Measurements from ENCODE around the gene DAP.
"Not testable (repeated sequence)": the region's sequence is repeated elsewhere in the genome, so short reads cannot be mapped to it uniquely, and the experiment has no call there.

The DAP gene

DNA sequence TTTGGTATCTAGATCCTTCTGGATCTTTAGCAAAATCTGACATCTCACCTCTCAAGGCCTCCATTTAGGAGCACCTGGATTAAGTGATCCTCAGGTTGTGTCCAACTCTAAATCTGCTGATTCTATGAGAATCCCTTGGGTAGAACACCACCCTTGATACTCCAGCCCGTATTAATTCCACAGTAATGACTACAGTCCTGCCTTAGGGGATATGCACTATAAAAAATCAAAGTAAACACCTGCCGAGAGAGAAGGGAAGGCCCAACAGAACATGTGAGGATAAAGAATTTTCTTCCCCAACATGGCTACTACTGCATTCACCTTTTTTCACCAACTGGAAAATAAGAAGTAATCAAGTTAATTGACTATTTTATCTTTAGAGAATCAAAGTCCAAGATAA, 27.6 kb downstream of the DAP start:
- DNase-seq: no peak

DNA sequence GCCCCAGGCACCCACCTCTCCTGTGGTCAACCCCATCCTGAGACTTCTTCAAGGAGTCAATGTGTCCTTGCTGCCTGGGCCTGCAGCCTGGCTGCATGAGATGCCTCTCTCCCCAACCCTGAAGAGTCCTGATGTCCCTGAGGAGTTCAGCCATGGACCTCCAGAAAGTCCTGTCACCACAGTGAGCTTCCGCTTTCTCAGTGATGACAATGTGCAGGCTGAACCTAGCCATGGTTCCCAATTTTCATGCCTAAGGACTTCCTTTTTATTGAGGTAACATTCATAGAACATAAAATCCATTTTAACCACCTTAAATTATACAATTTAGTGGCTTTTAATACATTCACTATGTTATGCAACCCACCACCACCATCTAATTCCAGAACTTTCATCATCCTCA, 29.1 kb downstream of the DAP start:
- no peak for DNase-seq

DNA sequence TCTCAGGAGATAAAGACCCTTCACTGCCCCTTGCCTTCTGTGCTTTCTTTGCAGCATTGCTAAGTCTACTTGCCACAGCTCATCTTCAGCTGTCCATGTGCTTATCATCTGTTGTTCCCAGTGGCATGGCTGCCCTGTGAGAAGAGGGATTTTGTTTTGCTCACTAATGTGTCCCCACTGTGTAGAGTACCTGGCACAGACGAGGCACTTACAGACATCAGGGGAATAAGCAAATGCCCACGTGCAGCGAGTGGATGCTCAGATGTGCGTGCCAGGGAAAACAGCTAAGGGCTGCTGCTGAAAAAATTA, 31.0 kb downstream of the DAP start:
- DNase-seq: no peak

DNA sequence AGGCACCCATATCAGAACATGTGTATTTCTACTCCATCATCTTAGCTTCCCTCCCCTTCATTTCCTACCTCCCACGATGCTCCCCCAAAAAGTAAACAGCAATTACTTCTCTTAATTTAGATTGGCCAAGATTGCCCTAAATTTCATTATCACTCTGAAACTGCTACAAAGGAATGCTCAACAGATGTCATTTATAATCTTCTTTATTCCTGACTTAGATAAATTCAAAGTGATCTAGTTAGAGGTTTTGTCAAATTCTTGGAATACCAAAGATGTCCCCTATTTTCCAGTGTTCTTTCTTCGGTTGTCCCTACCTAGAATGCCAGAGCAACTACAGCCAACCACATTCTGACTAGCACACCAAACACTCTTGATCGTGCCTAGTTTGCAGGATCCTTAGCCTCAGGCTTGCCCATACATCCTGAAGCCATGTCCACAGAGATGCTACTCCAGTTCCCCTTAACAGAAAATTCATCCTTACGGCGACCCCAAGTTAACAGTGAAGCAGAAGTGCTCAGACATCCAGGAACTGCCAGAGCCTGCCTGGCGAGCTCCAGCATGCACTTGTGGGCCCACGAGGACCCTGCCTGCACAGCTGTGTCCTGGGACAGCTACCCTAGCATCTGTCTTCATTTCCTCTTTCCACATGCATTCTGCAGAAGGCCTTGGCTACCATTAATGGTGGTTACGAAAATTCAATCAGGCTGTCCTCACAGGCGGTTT, 31.6 kb downstream of the DAP start:
- no peak for DNase-seq

DNA sequence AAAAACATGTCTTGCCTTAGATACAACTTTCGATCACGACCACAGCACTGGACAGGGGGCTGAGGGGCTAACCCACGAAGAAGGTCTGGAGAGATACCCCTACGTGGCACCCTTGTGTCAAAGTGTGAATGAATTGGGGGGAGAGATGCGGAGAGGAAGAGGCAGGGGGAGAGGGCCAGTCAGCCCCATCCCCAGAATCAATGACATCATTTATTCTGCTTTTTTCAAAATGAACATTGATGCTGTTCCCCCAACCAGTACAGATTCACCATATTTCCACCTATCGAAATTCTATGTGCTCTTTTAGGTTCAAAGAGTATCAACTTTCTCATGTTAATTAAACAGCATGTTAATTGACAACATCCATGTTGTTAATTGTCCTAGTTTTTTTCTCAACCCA, 32.4 kb downstream of the DAP start:
- DNase-seq: no peak

DNA sequence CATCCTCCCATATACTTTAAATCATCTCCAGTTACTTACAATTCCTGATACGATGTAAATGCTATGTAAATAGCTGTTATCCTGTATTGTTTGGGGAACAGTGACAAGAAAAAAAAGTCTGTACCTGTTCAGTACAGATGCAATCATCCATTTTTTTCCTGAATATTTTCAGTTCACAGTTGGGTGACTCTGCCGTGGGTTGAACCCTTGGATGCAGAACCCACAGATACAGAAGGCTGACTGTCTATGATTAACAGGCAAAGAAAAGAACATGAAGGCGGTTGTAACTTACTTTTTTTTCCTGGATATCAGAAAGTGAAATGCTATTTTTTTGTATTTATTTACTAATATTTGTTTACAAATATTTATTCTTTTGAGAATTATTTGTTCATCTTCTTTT, 33.2 kb downstream of the DAP start:
- DNase-seq: no peak

DNA sequence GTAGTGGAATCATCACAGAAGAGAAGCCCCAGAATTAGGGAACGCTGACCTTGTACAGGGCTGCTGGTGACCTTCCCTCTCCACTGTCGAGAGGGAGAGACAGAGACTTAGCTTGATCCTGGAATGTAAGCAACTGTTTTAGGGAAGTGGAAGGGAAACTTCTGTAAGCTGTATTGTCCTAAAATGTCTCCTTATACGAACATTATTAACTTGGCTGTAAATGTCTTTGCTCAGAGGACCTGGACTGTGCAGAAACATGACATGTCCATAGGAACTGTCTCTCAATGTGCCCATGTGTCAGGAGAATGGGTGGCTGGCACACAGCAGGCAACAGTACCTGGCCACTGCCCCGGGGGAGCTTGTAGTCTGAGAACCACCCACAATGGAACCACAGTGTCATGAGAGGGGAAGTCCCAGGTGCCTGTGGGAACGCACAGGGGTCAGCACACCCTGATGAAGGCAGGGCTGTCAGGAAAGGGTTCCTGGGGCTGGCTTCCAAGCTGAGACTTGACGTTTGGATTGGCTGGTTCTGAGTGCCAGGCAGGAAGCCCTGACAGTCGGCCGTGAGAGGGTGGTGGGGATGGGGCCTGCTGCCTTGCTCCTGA, 34.0 kb downstream of the DAP start:
- DNase-seq: no peak

DNA sequence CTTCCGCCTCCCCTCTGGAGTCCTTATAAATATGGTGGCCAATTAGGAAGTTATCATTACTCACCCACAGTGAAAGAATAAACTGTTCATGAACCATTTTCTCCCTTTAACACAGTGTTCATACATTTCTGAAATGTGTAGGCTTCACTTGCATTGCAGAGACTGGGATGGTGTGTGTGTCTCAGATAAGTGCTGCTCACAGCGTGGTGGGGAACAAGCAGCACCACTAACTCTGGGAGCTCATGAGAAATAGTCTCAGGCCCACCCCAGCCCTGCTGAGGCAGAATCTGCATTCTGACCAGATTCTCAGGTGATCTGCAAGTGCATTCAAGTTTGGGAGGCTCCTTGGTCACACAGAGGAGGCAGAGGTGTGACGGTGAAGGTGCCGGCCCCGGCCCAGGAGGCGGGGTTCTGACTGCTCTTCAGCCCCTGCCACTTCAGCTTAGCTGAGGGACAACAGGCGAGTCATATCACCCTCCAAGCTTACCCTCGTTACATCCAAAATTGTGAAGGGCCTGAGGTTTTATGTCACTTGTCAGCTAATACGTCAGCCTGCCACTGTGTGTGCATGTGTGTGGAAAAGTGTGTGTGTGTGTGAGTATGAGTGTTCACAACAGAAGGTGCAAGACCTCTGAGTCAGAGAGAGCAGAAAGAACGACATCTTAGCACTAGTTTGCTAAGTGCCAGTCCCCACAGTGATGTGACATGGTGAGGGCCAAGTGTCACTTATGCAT, 34.7 kb downstream of the DAP start:
- DNase-seq: no peak

DNA sequence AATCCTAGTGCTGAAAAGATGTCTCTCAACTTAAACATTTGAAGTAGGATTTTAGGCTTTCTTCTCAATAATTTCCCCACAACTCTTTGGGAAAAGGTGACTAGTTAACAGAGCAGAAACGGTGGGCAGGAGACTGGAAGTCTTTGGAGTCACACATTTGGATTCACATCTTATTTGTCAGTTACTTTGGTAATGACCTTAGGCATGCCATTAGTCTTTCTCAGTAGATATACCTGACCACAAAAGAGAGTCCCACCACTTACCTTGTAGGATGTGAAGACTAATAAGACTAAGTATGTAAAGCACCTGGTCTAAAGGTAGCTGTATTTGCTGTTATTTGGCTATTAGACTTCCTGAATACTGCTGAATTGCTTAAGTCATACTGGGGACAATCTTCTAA, 35.4 kb downstream of the DAP start:
- no peak for DNase-seq

DNA sequence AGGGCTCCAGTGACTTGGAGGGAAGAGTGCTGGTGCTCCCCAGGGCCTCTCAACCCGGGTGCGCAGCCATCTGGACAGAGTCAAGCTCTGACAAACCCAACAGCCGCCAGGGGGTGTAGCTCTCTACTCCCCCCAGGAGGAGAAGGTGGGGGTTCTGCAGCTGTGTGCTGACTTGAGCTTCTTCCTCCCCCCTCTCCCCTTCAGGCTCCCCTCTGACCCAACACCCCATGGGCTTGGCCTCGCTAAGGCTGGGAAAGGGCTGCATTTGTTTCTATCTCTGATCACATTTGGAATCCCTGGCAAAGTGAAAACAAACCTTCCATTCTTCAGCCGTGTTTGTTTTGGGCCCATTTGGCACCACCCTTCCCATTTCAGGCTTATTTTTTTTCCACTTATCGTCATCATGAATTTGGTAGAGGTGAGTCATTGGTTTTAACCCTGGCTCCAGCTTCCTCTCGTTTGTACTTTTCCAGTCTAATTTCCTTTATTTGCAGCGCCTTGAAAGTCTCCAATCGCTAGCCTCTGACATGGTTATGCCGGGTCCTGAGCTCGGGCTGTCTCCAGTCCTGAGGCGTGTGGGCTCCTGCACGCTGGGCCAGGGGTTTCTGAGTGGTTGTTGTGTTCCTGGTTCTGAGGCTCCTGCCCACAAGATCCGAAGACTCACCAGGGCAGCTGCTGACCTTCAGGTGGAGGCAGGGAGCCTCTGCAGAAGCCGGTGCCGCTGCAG, 36.1 kb downstream of the DAP start:
- DNase-seq: no peak

DNA sequence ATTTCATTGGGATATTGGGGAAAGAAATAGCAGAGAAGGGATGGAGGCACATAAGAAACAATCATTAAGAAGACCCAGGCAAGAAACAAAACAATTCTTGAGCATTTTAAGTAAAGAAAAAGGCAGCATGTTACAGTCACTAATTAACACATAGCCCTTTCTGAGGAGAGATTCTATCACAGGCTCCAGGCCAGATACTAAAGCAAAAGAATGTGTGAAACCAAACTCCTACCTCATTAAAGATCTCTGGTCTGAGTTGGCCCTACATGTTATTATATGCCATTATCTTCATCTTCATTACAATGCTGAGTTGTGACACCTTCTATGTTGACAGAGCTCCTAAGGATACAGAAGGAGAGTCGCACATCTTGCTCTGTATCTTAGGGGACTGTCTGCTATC, 37.5 kb downstream of the DAP start:
- DNase-seq: no peak

DNA sequence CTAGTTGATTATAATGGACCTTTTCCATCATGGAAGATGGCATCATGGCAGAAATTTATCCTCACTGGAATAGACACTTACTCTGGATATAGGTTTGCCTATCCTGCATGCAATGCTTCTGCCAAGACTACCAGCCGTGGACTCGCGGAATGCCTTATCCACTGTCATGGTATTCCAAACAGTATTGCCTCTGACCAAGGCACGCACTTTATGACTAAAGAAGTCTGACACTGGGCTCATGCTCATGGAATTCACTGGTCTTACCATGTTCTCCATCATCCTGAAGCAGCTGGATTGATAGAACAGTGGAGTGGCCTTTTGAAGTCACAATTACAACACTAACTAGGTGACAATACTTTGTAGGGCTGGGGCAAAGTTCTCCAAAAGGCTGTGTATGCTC, 40.3 kb downstream of the DAP start:
- DNase-seq: not testable (repeated sequence)

DNA sequence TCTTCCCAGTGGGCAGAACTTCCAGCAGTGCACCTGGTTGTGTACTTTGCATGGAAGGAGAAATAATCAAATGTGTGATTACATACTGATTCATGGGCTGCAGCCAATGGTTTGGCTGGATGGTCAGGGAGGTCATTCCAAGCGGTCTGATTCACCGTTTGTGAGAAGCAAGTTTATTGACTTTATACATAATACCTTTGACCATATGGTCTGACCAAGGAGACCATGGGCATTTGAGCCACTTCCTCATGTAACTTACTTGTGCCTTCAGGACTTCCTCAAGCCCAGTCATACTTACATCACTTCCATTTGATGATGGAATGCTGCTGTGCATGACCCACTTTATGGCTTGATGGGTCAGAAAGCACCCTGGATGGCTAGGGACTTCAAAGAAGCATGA, 41.1 kb downstream of the DAP start:
- no peak for DNase-seq

DNA sequence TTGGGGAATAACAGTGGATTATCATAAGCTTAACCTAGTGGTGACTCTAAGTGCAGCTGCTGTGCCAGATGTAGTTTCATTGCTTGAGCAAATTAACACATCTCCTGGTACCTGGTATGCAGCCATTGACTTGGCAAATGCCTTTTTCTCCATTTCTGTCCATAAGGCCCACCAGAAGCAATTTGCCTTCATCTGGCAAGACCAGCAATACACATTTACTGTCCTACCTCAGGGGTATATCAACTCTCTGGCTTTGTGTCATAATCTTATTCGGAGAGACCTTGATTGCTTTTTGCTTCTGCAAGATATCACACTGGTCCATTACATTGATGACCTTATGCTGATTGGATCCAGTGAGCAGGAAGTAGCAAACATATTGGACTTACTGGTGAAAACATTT, 42.4 kb downstream of the DAP start:
- DNase-seq: not testable (repeated sequence)

DNA sequence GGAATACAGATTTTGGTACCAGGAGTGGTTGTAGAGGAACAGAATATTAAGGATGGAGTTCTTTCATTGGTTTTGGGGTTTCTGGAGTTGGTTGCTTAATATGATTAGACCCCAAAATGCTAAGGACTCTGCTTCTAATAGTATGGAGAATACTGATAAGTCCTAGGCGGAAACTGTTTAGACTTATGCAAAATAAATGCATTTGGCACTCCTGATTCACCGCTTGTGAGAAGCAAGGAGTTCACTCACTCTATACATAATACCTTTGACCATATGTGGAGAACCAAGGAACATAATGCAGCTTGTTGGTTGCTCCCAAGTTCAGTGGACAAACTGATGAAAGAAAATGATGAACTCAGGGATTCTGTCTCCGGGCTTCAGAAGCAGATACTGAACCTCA, 44.2 kb downstream of the DAP start:
- not testable (repeated sequence) for DNase-seq

DNA sequence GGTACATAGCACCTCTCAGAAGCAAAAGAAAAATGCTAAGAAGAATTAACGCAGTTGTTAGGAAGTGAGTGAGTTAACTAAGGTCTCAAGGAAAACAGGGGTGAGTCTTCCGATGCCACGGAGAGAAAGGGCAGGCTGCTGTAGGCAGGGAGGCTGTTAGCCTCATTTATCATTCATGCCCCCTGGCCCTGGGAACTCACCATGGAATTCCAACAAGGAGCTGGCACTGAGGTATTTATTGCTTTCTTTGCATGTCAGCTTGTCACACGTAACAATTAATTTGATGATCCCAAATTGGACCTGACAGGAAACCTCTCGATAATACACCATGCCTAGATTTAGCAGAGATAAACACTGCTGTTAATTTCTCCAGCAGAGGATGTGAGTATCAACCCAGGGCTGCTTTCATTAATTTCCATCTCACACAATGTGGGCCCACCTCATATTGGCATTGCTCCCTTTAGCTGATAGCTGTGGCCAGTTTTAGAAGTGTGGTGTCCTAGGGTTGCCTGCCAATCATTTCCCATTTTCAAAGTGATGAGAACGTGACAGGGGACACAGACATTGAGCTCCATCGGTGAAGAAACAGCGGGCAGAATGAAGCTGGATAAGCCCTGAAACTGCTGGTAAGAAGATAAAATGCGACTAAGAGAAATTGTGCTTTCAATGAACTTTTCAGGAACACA, 45.3 kb downstream of the DAP start:
- DNase-seq: no peak

DNA sequence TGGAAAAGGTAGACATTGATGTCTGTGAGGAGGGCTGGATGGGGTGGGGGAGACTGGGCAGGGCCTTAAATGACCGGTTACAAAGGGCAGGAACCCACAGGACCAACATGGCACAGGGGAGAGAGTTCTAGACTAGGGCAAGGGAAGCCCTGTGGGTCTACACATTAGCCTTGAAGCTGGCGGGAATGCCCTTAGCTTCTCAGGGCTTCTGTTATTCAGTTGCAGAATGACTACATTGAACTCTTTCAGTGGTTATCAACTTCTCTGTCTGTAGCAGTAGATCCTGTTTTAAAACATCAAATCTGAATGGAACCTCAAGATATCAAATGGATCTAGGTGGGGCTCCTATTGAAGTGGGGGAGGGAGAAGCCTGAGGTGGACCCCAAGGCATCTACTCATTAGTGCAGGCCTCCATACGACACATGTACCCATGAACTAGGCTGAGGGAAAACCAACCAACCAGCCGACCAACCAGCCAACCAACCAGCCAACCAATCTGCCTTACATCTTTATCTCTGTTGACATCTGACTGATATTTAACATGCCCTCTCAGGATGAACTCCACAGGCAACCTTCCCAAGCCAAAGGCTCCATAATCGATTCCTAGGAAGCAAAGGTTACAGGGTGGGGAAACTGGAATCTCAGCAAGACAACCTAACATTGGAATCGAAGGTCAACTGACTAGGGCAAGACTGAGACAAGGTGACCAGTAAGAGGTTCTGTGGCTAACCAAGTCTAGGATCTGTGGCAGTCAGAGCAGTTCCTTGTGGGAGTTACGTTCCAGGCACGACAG, 48.3 kb downstream of the DAP start:
- no peak for DNase-seq

DNA sequence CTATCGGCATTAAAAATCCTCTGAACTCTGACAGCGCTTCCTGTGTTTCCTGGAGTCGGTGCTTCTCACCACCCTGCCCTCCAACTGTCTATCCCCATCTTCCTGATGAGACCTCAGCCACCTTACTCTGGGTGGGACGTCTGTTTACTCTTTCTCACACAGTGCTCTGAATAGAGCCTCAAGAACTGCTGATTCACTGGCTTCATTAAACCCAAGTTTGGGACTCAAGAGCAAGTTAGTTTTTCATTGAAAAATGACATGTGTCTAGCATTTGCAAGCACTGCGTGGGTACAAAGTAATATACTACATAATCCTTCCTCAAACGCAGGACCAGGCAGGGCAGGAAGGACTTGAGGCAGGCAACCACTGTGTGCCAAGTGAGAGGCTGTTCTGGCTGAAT, 49.5 kb downstream of the DAP start:
- DNase-seq: no peak

DNA sequence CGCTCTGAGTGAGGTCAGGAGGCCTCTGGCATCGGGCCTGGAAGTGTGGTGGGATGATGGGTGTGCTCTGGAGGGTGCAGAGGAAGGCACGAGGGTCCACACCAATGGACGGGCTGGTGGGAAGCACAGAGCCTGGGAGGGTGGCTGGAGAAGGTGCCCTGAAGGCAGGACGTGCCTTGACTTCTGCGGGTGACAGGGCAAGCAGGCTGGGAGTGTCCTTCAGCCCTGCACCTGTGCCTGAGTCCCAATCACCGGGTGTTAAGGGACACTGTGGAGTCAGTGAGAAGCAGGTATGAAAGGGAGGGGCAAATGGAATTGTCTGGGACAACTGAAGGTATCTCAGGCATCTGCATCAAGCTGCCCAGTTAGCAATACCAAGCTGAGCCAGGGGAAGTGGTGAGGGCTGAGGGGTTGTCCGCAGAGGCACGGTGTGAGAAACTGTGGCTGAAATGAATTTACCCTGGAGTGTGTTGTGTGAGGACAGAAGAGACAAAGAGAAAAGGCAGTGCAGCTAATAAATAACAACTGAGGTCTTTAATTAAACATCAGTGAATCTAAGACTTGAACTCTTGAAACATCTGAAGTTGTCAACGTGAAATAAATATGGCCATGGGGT, 50.4 kb downstream of the DAP start:
- DNase-seq: no peak

DNA sequence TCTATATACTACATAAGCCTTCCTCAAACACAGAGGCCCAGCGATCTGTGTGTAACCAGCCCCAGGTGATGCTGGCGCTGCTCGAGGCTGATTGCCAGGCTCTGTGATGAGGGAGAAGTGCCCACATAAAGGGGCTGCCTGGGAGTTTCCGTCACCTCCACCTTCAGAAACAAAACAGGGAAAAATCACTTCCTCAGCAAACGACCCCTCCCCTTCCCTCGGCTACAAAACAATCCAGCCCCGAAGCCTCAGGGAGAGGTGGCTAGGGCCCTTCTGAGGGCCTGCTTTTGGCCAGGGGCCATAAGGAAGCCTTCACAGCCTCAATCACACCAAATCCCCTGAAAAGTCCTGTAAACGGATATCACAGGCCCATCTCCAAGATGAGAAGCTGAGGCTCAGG, 51.1 kb downstream of the DAP start:
- no peak for DNase-seq

DNA sequence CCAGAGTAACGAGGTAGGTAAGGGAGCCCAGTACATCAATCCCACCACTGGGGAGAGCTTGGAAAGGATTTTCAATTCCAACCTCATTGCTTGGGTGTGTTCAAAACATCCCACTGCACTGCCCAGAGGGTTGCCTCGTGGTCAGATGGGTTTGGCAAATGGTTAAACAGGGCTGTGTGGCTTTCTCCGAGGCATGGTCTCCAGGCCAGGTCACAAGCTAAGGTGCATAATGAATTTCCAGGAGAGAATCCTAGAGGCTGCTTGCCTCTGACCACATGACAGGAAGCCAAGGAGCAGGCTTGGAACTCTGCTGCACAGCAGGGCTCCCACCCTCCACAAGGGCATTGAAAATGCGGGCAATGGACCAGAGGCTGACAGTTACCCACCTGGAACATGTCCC, 51.6 kb downstream of the DAP start:
- DNase-seq: no peak

All from central memory CD4-positive, alpha-beta T cell (primary cell).